Neural crest cell (in vitro differentiated cells): Measurements from ENCODE around the gene GTF2IRD1. TPM values are rescaled to one million over a fixed set of nuclear protein-coding genes. Genes with fewer than 3 reads are reported as not detected.

Source experiments
- DNase-seq: peaks from one replicate; pipeline ENCODE4 v3.0.0; 2021; ENCODE audit warnings: low read depth, mixed read lengths, low spot score
- H3K27ac Mint-ChIP-seq: one replicate; pipeline ENCODE4 v1.8.0; 2021; ENCODE audit warnings: mild to moderate bottlenecking, mixed read lengths; ENCODE audit not compliant: unreplicated experiment
- H3K27me3 Mint-ChIP-seq: 2 replicates; pipeline ENCODE4 v1.8.0; 2021; ENCODE audit warnings: low read depth, mild to moderate bottlenecking, mixed read lengths
- H3K36me3 Mint-ChIP-seq: 2 replicates; pipeline ENCODE4 v1.8.0; 2021; ENCODE audit warnings: low read depth, mild to moderate bottlenecking, mixed read lengths
- H3K4me1 Mint-ChIP-seq: 2 replicates; pipeline ENCODE4 v1.8.0; 2021; ENCODE audit warnings: mixed read lengths
- H3K4me3 Mint-ChIP-seq: one replicate; pipeline ENCODE4 v1.8.0; 2021; ENCODE audit warnings: mild to moderate bottlenecking, mixed read lengths
- H3K9me3 Mint-ChIP-seq: 2 replicates; pipeline ENCODE4 v1.8.0; 2021; ENCODE audit warnings: mixed read lengths
- total RNA-seq: library from RNA; stranded (reverse); gene quantifications from 2 replicates; pipeline ENCODE4 v1.2.1, GENCODE V29; 2021
- TF ChIP-seq, protein P1 (sequence below): fragments of 200-600 bp; sonication (generic); conservative IDR thresholded peaks from 2 replicates; pipeline ENCODE4 v1.5.0; 2021; ENCODE audit warnings: antibody characterized with exemption, mild to moderate bottlenecking

The GTF2IRD1 gene
- total RNA-seq, 1 donor from 2014 or later, result 50.1 TPM

DNA sequence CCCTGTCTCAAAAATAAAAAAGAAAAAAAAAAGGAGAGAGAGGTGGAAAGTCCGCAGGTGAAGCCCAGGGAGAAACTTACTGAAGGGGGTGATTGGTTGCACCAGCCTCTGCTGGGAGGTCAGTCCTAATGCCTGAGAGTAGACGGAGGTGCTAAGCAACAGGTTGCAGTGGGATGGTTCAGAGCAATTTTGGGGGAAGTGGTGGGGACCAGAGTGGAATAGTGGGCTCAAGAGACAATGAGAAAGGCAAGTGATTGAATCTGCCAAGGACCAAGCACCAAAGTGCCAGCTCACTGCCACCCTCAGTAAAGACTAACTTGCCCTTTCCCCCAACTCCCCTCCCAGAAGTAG is 113.6 kb downstream of the GTF2IRD1 start:
- Mint-ChIP-seq H3K36me3 (peaks cover 6% of the 10 kb centered on the region), H3K9me3 (no peaks in the 10 kb centered on the region), H3K4me3 (no peak overlapping the region), H3K27me3 (no peaks in the 10 kb centered on the region), H3K27ac (peak overlapping the region; percentile 62), H3K4me1 (peaks cover 12% of the 10 kb centered on the region)
- TF ChIP-seq, protein P1, sequence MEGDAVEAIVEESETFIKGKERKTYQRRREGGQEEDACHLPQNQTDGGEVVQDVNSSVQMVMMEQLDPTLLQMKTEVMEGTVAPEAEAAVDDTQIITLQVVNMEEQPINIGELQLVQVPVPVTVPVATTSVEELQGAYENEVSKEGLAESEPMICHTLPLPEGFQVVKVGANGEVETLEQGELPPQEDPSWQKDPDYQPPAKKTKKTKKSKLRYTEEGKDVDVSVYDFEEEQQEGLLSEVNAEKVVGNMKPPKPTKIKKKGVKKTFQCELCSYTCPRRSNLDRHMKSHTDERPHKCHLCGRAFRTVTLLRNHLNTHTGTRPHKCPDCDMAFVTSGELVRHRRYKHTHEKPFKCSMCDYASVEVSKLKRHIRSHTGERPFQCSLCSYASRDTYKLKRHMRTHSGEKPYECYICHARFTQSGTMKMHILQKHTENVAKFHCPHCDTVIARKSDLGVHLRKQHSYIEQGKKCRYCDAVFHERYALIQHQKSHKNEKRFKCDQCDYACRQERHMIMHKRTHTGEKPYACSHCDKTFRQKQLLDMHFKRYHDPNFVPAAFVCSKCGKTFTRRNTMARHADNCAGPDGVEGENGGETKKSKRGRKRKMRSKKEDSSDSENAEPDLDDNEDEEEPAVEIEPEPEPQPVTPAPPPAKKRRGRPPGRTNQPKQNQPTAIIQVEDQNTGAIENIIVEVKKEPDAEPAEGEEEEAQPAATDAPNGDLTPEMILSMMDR, result no peak
- no peak for DNase-seq

DNA sequence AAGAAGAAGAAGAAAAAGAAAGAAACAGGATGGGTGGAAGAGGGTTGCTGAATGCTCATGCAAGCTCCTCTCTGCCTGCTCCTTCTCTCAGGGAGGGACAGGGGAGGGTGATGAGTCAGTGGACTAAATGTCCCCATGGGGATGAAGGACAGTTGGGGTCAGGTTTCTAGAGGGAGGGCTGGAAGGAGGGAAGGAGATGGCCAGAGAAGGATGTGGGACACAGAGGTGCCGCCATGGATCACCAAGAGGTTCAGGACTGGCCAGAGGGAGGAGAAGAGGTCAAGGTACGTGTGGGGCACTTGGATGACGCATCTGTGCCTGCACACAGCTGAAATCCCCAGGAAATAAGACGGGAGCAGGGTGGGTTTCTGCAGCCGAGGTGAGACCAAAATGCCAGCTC is 115.0 kb downstream of the GTF2IRD1 start:
- no peak overlapping the region for H3K4me3 Mint-ChIP-seq
- peaks cover 3% of the 10 kb centered on the region for H3K36me3 Mint-ChIP-seq
- H3K27ac Mint-ChIP-seq, result peak overlapping the region; percentile 19
- no peaks in the 10 kb centered on the region for H3K9me3 Mint-ChIP-seq
- no peaks in the 10 kb centered on the region for H3K27me3 Mint-ChIP-seq
- no peak for DNase-seq
- TF ChIP-seq, protein P1, result no peak
- peaks cover 15% of the 10 kb centered on the region for H3K4me1 Mint-ChIP-seq

DNA sequence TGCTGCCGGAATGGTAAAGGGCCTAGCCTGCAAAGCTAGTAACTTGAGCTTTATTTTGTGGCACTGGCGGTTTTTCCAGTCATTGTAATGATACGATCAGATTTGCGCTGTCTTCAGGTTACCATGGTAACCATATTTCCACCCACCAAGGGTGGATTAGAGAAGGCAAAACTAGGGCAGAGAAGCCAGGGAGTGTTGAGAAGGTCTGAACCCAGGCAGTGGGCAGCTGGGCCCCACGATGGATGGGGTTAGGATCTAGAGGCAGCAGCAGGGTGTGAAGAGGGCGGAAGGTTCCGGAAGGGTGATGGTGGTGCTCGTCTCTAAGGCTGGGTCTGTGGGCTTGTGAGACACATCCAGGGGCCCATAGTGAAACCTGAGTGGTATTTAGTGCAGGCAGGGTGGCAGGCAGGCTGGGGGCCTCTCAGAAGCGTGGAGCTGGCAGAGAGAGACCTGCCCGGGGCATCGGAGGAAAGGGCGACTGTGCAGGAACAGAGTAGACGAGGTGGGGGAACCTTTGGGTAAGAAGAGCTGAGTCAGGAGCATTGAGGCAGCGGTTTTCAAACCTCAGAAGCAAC is 115.9 kb downstream of the GTF2IRD1 start:
- peak overlapping the region; percentile 85 for H3K27ac Mint-ChIP-seq

DNA sequence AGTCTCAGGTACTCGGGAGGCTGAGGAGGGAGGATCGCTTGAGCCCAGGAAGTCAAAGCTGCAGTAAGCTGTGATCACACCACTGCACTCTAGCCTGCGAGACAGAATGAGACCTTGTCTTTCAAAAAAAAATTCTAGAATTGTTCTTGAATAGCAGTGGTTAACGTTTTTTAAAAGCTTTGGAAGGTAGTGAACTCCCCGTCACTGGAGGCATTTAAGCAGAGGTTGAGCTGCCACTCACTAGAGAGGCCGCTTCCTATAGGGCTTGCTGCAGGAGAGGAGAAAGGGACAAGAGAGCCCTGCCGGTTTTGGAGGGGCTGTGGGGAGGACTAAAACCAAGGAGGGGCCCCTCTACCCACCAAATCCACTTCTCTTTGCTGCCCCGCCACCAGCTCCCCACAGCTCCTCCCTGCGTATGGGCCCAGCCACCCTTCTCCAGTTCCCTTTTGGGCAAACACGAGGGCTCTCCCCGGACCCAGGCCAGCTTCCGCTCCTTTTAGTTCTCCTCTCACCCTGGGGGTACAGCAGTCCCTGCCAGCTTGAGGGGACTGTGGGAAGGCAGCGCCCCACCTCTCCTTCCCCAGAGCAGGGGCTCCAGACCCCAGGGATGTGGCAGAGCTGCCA is 116.9 kb downstream of the GTF2IRD1 start:
- Mint-ChIP-seq H3K4me3 (no peak overlapping the region), H3K4me1 (peaks cover 15% of the 10 kb centered on the region), H3K36me3 (peaks cover 7% of the 10 kb centered on the region), H3K27me3 (no peaks in the 10 kb centered on the region), H3K9me3 (no peaks in the 10 kb centered on the region), H3K27ac (no peak overlapping the region)
- TF ChIP-seq, protein P1, result no peak
- DNase-seq, result no peak

More for the DNA sequence above, 115.9 kb downstream of the GTF2IRD1 start:
- H3K4me1 Mint-ChIP-seq, result peaks cover 15% of the 10 kb centered on the region
- H3K27me3 Mint-ChIP-seq, result no peaks in the 10 kb centered on the region
- TF ChIP-seq, protein P1, result no peak
- H3K4me3 Mint-ChIP-seq, result no peak overlapping the region
- peaks cover 3% of the 10 kb centered on the region for H3K36me3 Mint-ChIP-seq
- DNase-seq, result no peak
- no peaks in the 10 kb centered on the region for H3K9me3 Mint-ChIP-seq

DNA sequence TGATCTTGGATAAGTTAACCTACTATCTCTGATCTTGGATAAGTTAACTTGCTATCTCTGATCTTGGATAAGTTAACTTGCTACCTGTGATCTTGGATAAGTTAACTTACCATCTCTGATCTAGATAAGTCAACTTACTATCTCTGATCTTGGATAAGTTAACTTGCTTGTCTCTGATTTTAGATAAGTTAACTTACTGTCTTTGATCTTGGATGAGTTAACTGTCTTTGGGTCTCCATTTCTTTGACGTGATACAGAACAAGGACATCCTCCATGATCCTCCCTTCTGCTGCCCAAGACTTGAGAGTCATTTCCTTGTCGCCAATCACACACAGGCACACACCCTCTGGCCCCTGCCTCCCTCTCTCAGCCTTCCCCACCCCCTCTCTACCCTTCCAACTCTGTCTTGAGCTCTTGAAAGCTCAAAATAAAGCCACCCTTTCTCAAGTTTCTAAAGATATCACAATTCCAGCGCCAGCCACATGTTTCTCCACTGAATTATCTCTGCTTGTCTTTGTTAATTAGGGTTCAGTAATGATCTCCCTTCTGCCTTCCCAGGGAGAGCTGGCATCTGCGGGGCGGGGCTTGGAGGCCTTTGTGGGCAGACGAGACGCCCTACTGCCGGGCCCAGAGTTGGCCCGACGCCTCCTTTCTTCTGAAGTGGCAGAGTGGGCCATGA is 118.7 kb downstream of the GTF2IRD1 start:
- TF ChIP-seq, protein P1, result no peak
- peaks cover 4% of the 10 kb centered on the region for H3K36me3 Mint-ChIP-seq
- H3K27ac Mint-ChIP-seq, result peak overlapping the region; percentile 75
- no peaks in the 10 kb centered on the region for H3K27me3 Mint-ChIP-seq
- H3K9me3 Mint-ChIP-seq, result no peaks in the 10 kb centered on the region
- no peak for DNase-seq
- peak overlapping the region; percentile 7 for H3K4me3 Mint-ChIP-seq
- H3K4me1 Mint-ChIP-seq, result peaks cover 11% of the 10 kb centered on the region
